Left lung (tissue), 10 donors: ENCODE data around the gene BBS2. TPM values are rescaled to one million over a fixed set of nuclear protein-coding genes. Genes with fewer than 3 reads are reported as not detected.

ENCODE experiments used
- ATAC-seq: fragments of 200-7000 bp; cut with Tn5 transposase; one replicate; pipeline ENCODE4 v1.9.1; 2020; ENCODE audit warnings: moderate library complexity
- DNase-seq, 4 donors: peaks; one replicate each; pipeline ENCODE4 v3.0.0-alpha.2; 2013 to 2020
- H3K27ac ChIP-seq, 2 donors: fragments of 200-600 bp; sonication (generic) in 1 of 2; one replicate each; pipeline versions ENCODE4 v1.5.0 to v1.8.0; 2020 to 2021
- H3K27me3 ChIP-seq, 2 donors: fragments of 200-600 bp; sonication (generic) in 1 of 2; one replicate each; pipeline versions ENCODE4 v1.5.0 to v1.8.0; 2020 to 2021
- H3K36me3 ChIP-seq, 2 donors: fragments of 200-600 bp; sonication (generic) in 1 of 2; one replicate each; pipeline versions ENCODE4 v1.5.0 to v1.8.0; 2020 to 2021
- H3K4me1 ChIP-seq, 2 donors: fragments of 200-600 bp; one replicate each; pipeline ENCODE4 v1.8.0; 2021
- H3K4me3 ChIP-seq, 2 donors: fragments of 200-600 bp; sonication (generic) in 1 of 2; one replicate each; pipeline versions ENCODE4 v1.5.0 to v1.8.0; 2020 to 2021; ENCODE audit warnings: mild to moderate bottlenecking in 1 of 2
- H3K9me3 ChIP-seq, 2 donors: fragments of 200-600 bp; sonication (generic) in 1 of 2; one replicate each; pipeline versions ENCODE4 v1.5.0 to v1.8.0; 2020 to 2021
- CTCF ChIP-seq, 2 donors: fragments of 200-600 bp; sonication (generic) in 1 of 2; IDR thresholded peaks; one replicate each; pipeline versions ENCODE4 v1.5.0 to v1.8.0; 2021; ENCODE audit warnings: antibody characterized with exemption in 2 of 2
- intact Hi-C, 2 donors: fragments of 100-400 bp; cut with DNase I; formaldehyde crosslinking; loops; one replicate each; pipeline versions ENCODE4 v1.11.2 to v1.14.2; 2022
- polyA plus RNA-seq, 6 donors: library from polyadenylated mRNA; unstranded; fragments of 120-200 nt; gene quantifications; one replicate each; pipeline ENCODE4 v1.2.1, GENCODE V29; 2013; ENCODE audit not compliant: insufficient read length in 6 of 6
- total RNA-seq, 2 donors: library from RNA; stranded (reverse); fragmentation: NEBNext Ultra II Directional; extraction: Animal tissue kit (Norgen Biotek cat#: 25700); gene quantifications; one replicate each; pipeline ENCODE4 v1.2.1, GENCODE V29; 2021
- donor health status: DM: no; HTN: yes; CAD: no.
- donor health status: DM: no; HTN: no; CAD: no.

The BBS2 gene
- total and polyA plus RNA-seq, 8 donors, result 23.9 to 109 (median 81.8) TPM

GRCh38 chr16:56514845-56515244 is 5.0 kb downstream of the BBS2 start:
- H3K4me3 ChIP-seq, result no peak overlapping the region
- TF ChIP-seq CTCF (IDR thresholded peaks at IDR 0.05), result no peak
- H3K36me3 ChIP-seq, result peaks cover 0 to 9% of the 10 kb centered on the region in 2 donors
- H3K9me3 ChIP-seq, result no peaks in the 10 kb centered on the region
- no peaks in the 10 kb centered on the region for H3K27me3 ChIP-seq
- H3K4me1 ChIP-seq, result peaks cover 3 to 20% of the 10 kb centered on the region in 2 donors
- no peak overlapping the region for H3K27ac ChIP-seq
- DNase-seq (no peak), ATAC-seq (peak; percentile 7)
- intact Hi-C loops, result loop anchor here in 1 of 2 donors (10.0 kb wide), 1 partner anchor 190 kb away; no protein-coding TSS in a partner anchor

GRCh38 chr16:56513972-56514371 is 5.9 kb downstream of the BBS2 start:
- no peaks in the 10 kb centered on the region for H3K27me3 ChIP-seq
- no peak overlapping the region for H3K4me3 ChIP-seq
- peaks cover 2 to 15% of the 10 kb centered on the region in 2 donors for H3K4me1 ChIP-seq
- H3K27ac ChIP-seq, result no peak overlapping the region
- peak; percentile 42 to 48 for TF ChIP-seq CTCF (IDR thresholded peaks at IDR 0.05)
- H3K36me3 ChIP-seq, result peaks cover 0 to 17% of the 10 kb centered on the region in 2 donors
- H3K9me3 ChIP-seq, result no peaks in the 10 kb centered on the region
- DNase-seq, result peak in 1 of 4 donors; percentile 40
- intact Hi-C loops, result loop anchor here in 1 of 2 donors (10.0 kb wide), 1 partner anchor 191 kb away; no protein-coding TSS in a partner anchor
- peak; percentile 93 for ATAC-seq

- no peak overlapping the region for H3K4me3 ChIP-seq
- H3K9me3 ChIP-seq, result no peaks in the 10 kb centered on the region
- no peak for ATAC-seq
- intact Hi-C loops, result loop anchor here in 1 of 2 donors (10.0 kb wide), 1 partner anchor 192 kb away; no protein-coding TSS in a partner anchor
- no peak for DNase-seq
- H3K27me3 ChIP-seq, result no peaks in the 10 kb centered on the region
- H3K27ac ChIP-seq, result no peak overlapping the region
- H3K4me1 ChIP-seq, result peaks cover 0 to 12% of the 10 kb centered on the region in 2 donors
- peaks cover 0 to 25% of the 10 kb centered on the region in 2 donors for H3K36me3 ChIP-seq
- no peak for TF ChIP-seq CTCF (IDR thresholded peaks at IDR 0.05)
Measured at GRCh38 chr16:56513091-56513490, 6.7 kb downstream of the BBS2 start.

- DNase-seq (no peak), ATAC-seq (no peak)
- intact Hi-C loops, result loop anchor here in 1 of 2 donors (10.0 kb wide), 1 partner anchor 193 kb away; no protein-coding TSS in a partner anchor
- TF ChIP-seq CTCF (IDR thresholded peaks at IDR 0.05), result no peak
- Histone ChIP-seq H3K27ac (no peak overlapping the region), H3K4me1 (peaks cover 0 to 12% of the 10 kb centered on the region in 2 donors), H3K4me3 (no peak overlapping the region), H3K27me3 (no peaks in the 10 kb centered on the region), H3K36me3 (peaks cover 0 to 33% of the 10 kb centered on the region in 2 donors), H3K9me3 (no peaks in the 10 kb centered on the region)
Measured at GRCh38 chr16:56512025-56512424, 7.8 kb downstream of the BBS2 start.

GRCh38 chr16:56510544-56510943 is 9.3 kb downstream of the BBS2 start:
- ATAC-seq (no peak), DNase-seq (no peak)
- Histone ChIP-seq H3K27ac (no peak overlapping the region), H3K4me1 (peaks cover 0 to 12% of the 10 kb centered on the region in 2 donors), H3K9me3 (no peaks in the 10 kb centered on the region), H3K27me3 (no peaks in the 10 kb centered on the region), H3K36me3 (peaks cover 0 to 40% of the 10 kb centered on the region in 2 donors), H3K4me3 (no peak overlapping the region)
- no peak for TF ChIP-seq CTCF (IDR thresholded peaks at IDR 0.05)
- intact Hi-C loops, result loop anchor here in 1 of 2 donors (10.0 kb wide), 1 partner anchor 194 kb away; no protein-coding TSS in a partner anchor
